Heart right ventricle (tissue), 16 donors: ENCODE data around the gene PSMD11. TPM values are rescaled to one million over a fixed set of nuclear protein-coding genes. Genes with fewer than 3 reads are reported as not detected.

ENCODE experiments used
- ATAC-seq, 8 donors: fragments of 200-7000 bp; cut with Tn5 transposase; one replicate each; pipeline ENCODE4 v1.9.1; 2020; ENCODE audit warnings: mild to moderate bottlenecking in 8 of 8, moderate library complexity in 8 of 8, moderate number of reproducible peaks in 1 of 8
- DNase-seq, 2 donors: peaks; one replicate each; pipeline ENCODE4 v3.0.0-alpha.2; 2020
- H3K27ac ChIP-seq, 10 donors: fragments of 200-600 bp; sonication (generic) in 2 of 10; one replicate each; pipeline versions ENCODE4 v1.5.0 to v1.8.0; 2020 to 2022; ENCODE audit warnings: mild to moderate bottlenecking in 3 of 10
- H3K27me3 ChIP-seq, 7 donors: fragments of 200-600 bp; one replicate each; pipeline ENCODE4 v1.8.0; 2021 to 2022; ENCODE audit warnings: mild to moderate bottlenecking in 2 of 7
- H3K36me3 ChIP-seq, 9 donors: fragments of 200-600 bp; sonication (generic) in 1 of 9; one replicate each; pipeline versions ENCODE4 v1.5.0 to v1.8.0; 2020 to 2022; ENCODE audit warnings: mild to moderate bottlenecking in 2 of 9
- H3K4me1 ChIP-seq, 9 donors: fragments of 200-600 bp; sonication (generic) in 1 of 9; one replicate each; pipeline versions ENCODE4 v1.5.0 to v1.8.0; 2020 to 2022; ENCODE audit warnings: mild to moderate bottlenecking in 4 of 9
- H3K4me3 ChIP-seq, 10 donors: fragments of 200-600 bp; sonication (generic) in 2 of 10; one replicate each; pipeline versions ENCODE4 v1.5.0 to v1.8.0; 2020 to 2022; ENCODE audit warnings: mild to moderate bottlenecking in 7 of 10, moderate library complexity in 2 of 10
- H3K9me3 ChIP-seq, 11 donors: fragments of 200-600 bp in 10 of 11; sonication (generic) in 2 of 11; one replicate each; pipeline versions ENCODE4 v1.5.0 to v1.8.0; 2013 to 2022; ENCODE audit warnings: mild to moderate bottlenecking in 2 of 11, control low read depth in 1 of 11, moderate library complexity in 1 of 11
- WGBS, 2 donors: extraction: QIAGEN DNeasy Blood & Tissue Kit; methylation state at CpG; one replicate each; pipeline ENCODE4 v1.1.7; 2013; ENCODE audit warnings: inconsistent platforms in 1 of 2; 5-methylcytosine and 5-hydroxymethylcytosine counted together
- intact Hi-C, 10 donors: fragments of 100-400 bp; cut with DNase I; formaldehyde crosslinking; loops; one replicate each; pipeline versions ENCODE4 v1.11.1 to v1.14.2; 2022
- polyA plus RNA-seq, 2 donors: library from polyadenylated mRNA; stranded (reverse); fragments of 200-250 nt; gene quantifications; one replicate each; pipeline ENCODE4 v1.2.3, GENCODE V29; 2013
- total RNA-seq, 10 donors: library from RNA; stranded (reverse); fragmentation: NEBNext Ultra II Directional in 3 of 10; extraction: Animal tissue kit (Norgen Biotek cat#: 25700) in 3 of 10; gene quantifications; one replicate each; pipeline versions ENCODE4 v1.2.1 to v1.2.4, GENCODE V29; 2021 to 2023
- TF ChIP-seq, protein P1 (sequence below), 9 donors: fragments of 200-600 bp; sonication (generic) in 2 of 9; IDR thresholded peaks; one replicate each; pipeline versions ENCODE4 v1.5.0 to v1.8.0; 2021 to 2022; ENCODE audit warnings: antibody characterized with exemption in 9 of 9, mild to moderate bottlenecking in 5 of 9, moderate library complexity in 1 of 9
- donor health status: Arrhythmogenic right ventricular cardiomyopathy.
- donor health status: ischemic (EF 13 %, LVEDD 7.1; RV severe dilation, severe dysfunction).
- donor health status: healthy with polysubstance abuse.
- donor health status: DM: no; HTN: yes; CAD: no.
- donor health status: DM: no; HTN: no; CAD: no.
- donor health status: ischemic (EF 25% LVEDD 6.9; RV normal size, moderate dysfunction).
- donor health status: ischemic (EF 25% LVEDD 5.7; RV mildly dilated, moderate dysfunction).
- donor health status: healthy.
- donor health status: DM: yes; HTN: yes; CAD: no.
- donor health status: Ischemic cardiomyopathy.
- donor health status: ischemic (EF 35%, LVEDD 5.7; RV mildly dilated, moderate dysfunction).
- donor health status: nonischemic (EF 11% LVEDD 7.7; RV severe dilation, severe dysfunction).
- donor health status: DM: yes; HTN: yes; CAD: no.
- donor health status: PGD.
- donor health status: ischemic (EF 29% LVEDD 5.4; RV normal size, mild dysfunction).
- donor health status: nonischemic (EF 23%, LVEDD 6.1; RV moderate dilation, normal function).

PSMD11 gene
- total and polyA plus RNA-seq, 12 donors, result 41.9 to 102 (median 83.6) TPM

DNA sequence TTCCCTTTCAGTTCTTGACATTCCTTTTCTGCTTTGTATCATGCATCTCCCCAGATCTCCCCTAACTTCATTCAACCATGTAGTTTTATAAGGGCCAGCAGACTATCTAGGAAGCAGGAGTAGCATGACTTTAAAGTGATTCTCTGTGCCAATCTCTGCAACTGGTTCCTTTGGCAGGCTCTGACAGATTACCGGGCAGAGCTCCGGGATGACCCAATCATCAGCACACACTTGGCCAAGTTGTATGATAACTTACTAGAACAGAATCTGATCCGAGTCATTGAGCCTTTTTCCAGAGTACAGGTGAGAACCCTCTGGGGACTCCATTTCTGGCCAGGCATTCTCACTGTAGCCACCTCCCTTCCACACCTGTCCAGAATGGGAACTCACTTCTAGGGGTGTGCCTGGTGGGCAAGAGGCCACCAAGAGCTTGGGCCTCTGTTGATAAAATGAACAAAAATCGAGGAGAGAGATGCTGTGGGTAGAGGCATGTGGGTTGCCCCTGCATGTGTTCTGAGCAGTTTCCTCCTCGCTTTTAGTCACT lies 34.8 kb downstream of the PSMD11 start:
- H3K27ac ChIP-seq, result no peak overlapping the region
- no peak overlapping the region for H3K4me3 ChIP-seq
- no peaks in the 10 kb centered on the region for H3K9me3 ChIP-seq
- DNase-seq (no peak), ATAC-seq (peak in 1 of 8 donors; percentile 19)
- H3K36me3 ChIP-seq, result peaks cover 0 to 90% (median 74%) of the 10 kb centered on the region in 9 donors
- intact Hi-C loops, result no loop called here
- WGBS, 2 donors, result 68 to 70% methylated on average over 5 of the region's 5 CpGs
- H3K27me3 ChIP-seq, result no peaks in the 10 kb centered on the region
- TF ChIP-seq, protein P1, sequence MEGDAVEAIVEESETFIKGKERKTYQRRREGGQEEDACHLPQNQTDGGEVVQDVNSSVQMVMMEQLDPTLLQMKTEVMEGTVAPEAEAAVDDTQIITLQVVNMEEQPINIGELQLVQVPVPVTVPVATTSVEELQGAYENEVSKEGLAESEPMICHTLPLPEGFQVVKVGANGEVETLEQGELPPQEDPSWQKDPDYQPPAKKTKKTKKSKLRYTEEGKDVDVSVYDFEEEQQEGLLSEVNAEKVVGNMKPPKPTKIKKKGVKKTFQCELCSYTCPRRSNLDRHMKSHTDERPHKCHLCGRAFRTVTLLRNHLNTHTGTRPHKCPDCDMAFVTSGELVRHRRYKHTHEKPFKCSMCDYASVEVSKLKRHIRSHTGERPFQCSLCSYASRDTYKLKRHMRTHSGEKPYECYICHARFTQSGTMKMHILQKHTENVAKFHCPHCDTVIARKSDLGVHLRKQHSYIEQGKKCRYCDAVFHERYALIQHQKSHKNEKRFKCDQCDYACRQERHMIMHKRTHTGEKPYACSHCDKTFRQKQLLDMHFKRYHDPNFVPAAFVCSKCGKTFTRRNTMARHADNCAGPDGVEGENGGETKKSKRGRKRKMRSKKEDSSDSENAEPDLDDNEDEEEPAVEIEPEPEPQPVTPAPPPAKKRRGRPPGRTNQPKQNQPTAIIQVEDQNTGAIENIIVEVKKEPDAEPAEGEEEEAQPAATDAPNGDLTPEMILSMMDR (IDR thresholded peaks at IDR 0.05), result no peak
- peaks cover 10 to 19% (median 13%) of the 10 kb centered on the region in 9 donors for H3K4me1 ChIP-seq

DNA sequence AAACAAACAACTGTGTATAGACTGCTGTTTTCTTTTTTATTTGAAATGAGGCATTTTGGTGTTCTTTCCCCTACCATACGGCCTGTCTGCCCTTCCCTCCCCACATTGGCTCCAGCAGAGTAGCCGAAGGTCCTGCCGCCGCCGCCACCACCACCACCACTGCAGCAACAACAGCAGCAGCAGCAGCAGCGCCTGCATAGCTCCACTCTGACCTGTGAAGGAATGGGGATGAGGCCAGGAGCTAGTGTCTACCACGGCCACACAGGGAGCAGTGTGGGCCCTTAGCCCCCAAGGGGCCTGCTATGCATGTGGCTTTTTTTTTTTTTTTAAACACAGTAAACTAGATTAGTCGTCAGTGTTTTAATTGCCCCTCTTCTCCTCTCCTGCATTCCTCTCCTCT lies 36.9 kb downstream of the PSMD11 start:
- no peaks in the 10 kb centered on the region for H3K9me3 ChIP-seq
- intact Hi-C loops, result loop anchor here in 9 of 10 donors (5.0 to 10.0 kb wide), 6 partner anchors 124 to 276 kb away; no protein-coding TSS in a partner anchor
- ATAC-seq (no peak), DNase-seq (no peak)
- 83 to 86% methylated on average over 8 of the region's 8 CpGs for WGBS, 2 donors
- no peaks in the 10 kb centered on the region for H3K27me3 ChIP-seq
- no peak overlapping the region for H3K27ac ChIP-seq
- H3K4me1 ChIP-seq, result peaks cover 14 to 36% (median 20%) of the 10 kb centered on the region in 9 donors
- TF ChIP-seq, protein P1 (IDR thresholded peaks at IDR 0.05), result no peak
- no peak overlapping the region for H3K4me3 ChIP-seq
- peaks cover 0 to 69% (median 54%) of the 10 kb centered on the region in 9 donors for H3K36me3 ChIP-seq

DNA sequence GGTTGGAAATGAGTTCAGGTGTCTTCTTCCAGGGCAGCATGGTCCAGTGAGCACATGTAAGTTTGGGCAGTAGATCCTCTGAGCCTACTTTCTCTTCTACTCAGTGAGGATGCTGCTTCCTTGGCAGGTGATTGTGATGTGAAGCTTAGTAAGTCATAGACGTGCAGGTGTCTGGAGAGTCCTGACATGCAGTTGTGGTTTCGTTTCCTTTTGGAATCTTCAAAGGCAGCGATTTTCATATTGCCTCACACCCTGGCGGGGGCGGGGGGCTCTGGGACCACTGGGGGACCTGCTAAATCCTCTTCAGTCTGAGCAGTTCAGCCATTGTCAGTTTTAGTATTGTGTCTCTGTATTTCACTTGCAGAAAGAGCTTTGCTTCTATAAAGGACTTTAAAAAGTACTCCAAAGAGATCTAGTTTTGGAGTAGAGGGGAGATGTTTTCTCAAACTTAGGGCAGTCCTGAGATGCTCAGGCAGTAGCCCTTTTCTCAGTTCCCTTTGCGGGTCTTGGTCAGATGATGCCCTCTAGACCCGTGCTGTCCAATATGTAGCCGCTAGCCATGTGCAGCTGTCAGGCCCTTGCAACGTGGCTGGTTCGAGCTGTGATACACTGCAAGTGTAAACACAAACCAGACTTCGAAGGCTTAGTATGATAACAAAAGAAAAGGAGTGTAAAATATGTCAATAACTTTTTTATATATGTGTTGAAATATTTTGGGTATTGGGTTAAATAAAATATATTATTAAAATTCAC lies 38.4 kb downstream of the PSMD11 start:
- WGBS, 2 donors, result 71 to 79% methylated on average over 11 of the region's 11 CpGs
- Histone ChIP-seq H3K9me3 (no peaks in the 10 kb centered on the region), H3K4me1 (peaks cover 16 to 41% (median 26%) of the 10 kb centered on the region in 9 donors), H3K27ac (peak overlapping the region in 8 of 10 donors; percentile 56 to 85 (median 68)), H3K36me3 (peaks cover 0 to 54% (median 40%) of the 10 kb centered on the region in 9 donors), H3K4me3 (no peak overlapping the region), H3K27me3 (no peaks in the 10 kb centered on the region)
- DNase-seq (no peak), ATAC-seq (no peak)
- TF ChIP-seq, protein P1 (IDR thresholded peaks at IDR 0.05), result no peak
- intact Hi-C loops, result loop anchor here in 9 of 10 donors (2.0 to 10.0 kb wide), 7 partner anchors 122 to 275 kb away; no protein-coding TSS in a partner anchor

DNA sequence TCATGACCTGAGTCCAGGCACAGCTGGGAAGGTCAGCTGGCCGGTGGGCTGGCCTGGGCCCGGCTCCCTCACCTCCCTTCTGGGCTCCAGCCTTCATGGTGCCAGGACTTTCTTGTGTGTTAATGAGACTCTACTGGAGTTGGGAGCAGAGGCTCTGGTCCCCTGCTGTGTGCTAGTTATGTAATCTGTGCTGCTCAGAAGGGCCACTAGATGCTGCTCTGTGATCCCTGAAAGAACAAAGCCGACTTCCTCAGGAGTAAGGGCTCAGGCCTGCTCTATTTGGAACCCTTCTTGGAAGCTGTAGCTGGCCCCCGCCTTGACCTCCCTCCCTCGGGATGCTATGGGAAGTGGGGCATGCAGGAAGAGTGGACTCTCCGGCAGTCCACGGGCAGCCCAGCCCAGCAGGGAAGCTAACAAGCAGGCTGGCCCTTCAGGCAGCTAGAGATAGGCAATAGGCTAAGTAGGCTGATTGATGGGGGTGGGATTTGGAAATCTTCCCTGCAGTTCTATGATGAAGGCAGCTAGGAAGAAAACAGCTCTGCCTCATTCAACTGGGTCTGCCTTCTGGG lies 39.2 kb downstream of the PSMD11 start:
- Histone ChIP-seq H3K4me1 (peaks cover 16 to 44% (median 33%) of the 10 kb centered on the region in 9 donors), H3K36me3 (peaks cover 0 to 49% (median 32%) of the 10 kb centered on the region in 9 donors), H3K27me3 (no peaks in the 10 kb centered on the region), H3K9me3 (no peaks in the 10 kb centered on the region), H3K27ac (peak overlapping the region; percentile 7 to 85 (median 64)), H3K4me3 (no peak overlapping the region)
- WGBS, 2 donors, result 8 to 9% methylated on average over 7 of the region's 7 CpGs
- TF ChIP-seq, protein P1 (IDR thresholded peaks at IDR 0.05), result peak; percentile 28 to 83 (median 68)
- DNase-seq (peak; percentile 80 to 89), ATAC-seq (peak; percentile 62 to 92 (median 84))
- intact Hi-C loops, result loop anchor here in 9 of 10 donors (2.0 to 10.0 kb wide), 7 partner anchors 121 to 274 kb away; no protein-coding TSS in a partner anchor
